Osteoblast (primary cell): Measurements from ENCODE around the gene JMJD1C. TPM values are rescaled to one million over a fixed set of nuclear protein-coding genes. Genes with fewer than 3 reads are reported as not detected.

Experiments used
- DNase-seq: peaks from one replicate; pipeline ENCODE4 v3.0.0; 2011; ENCODE audit warnings: low spot score, mixed read lengths; ENCODE audit not compliant: insufficient read length; ENCODE audit errors: missing footprints
- H2AFZ ChIP-seq: 2 replicates; pipeline ENCODE4 v1.6.0; 2011; ENCODE audit warnings: mild to moderate bottlenecking, low read length
- H3K27ac ChIP-seq: 2 replicates; pipeline ENCODE4 v1.5.1; 2011; ENCODE audit warnings: mild to moderate bottlenecking, low read depth, low read length, moderate library complexity
- H3K27me3 ChIP-seq: 2 replicates; pipeline ENCODE4 v1.6.0; 2012; ENCODE audit warnings: mild to moderate bottlenecking, control low read depth, inconsistent platforms, low read length, moderate library complexity; ENCODE audit not compliant: insufficient read depth
- H3K36me3 ChIP-seq: 2 replicates; pipeline ENCODE4 v1.5.1; 2011; ENCODE audit warnings: mild to moderate bottlenecking, low read length, control low read depth, moderate library complexity; ENCODE audit not compliant: insufficient read depth
- H3K4me1 ChIP-seq: 2 replicates; pipeline ENCODE4 v1.5.1; 2011; ENCODE audit warnings: mild to moderate bottlenecking, low read length, control low read depth, moderate library complexity; ENCODE audit not compliant: insufficient read depth
- H3K4me2 ChIP-seq: 2 replicates; pipeline ENCODE4 v1.6.0; 2011; ENCODE audit warnings: mild to moderate bottlenecking, low read length; ENCODE audit not compliant: insufficient read depth
- H3K4me3 ChIP-seq: fragments of 200-600 bp; sonication (generic); 3 replicates; pipeline ENCODE4 v1.5.1; 2012; ENCODE audit warnings: mild to moderate bottlenecking, low read length, inconsistent platforms; ENCODE audit not compliant: insufficient read depth
- H3K79me2 ChIP-seq: 2 replicates; pipeline ENCODE4 v1.6.0; 2012; ENCODE audit warnings: mild to moderate bottlenecking, low read length, control low read depth, inconsistent platforms; ENCODE audit not compliant: insufficient read depth
- H3K9me3 ChIP-seq: 2 replicates; pipeline ENCODE4 v1.5.1; 2011; ENCODE audit warnings: low read depth, low read length, control low read depth
- H4K20me1 ChIP-seq: 2 replicates; pipeline ENCODE4 v1.6.0; 2012; ENCODE audit warnings: mild to moderate bottlenecking, low read length, control low read depth; ENCODE audit not compliant: insufficient read depth
- CTCF ChIP-seq: IDR thresholded peaks from 2 replicates; pipeline ENCODE4 v1.5.1; 2011; ENCODE audit warnings: mild to moderate bottlenecking, low read depth, low read length, moderate library complexity; ENCODE audit errors: extremely low read depth
- total RNA-seq: library from RNA; depleted of rRNA; stranded (reverse); fragments of >200 nt; gene quantifications from 2 replicates; pipeline ENCODE4 v1.2.3, GENCODE V29; 2012

Gene JMJD1C
- total RNA-seq, 1 donor, result 92.6 TPM

GRCh38 chr10:63228237-63228636 is 237.5 kb downstream of the JMJD1C start:
- H4K20me1 ChIP-seq, result peaks cover 19% of the 10 kb centered on the region
- no peak overlapping the region for H2AFZ ChIP-seq
- no peak overlapping the region for H3K4me2 ChIP-seq
- H3K79me2 ChIP-seq, result peaks cover 94% of the 10 kb centered on the region
- no peaks in the 10 kb centered on the region for H3K9me3 ChIP-seq
- no peak for TF ChIP-seq CTCF
- peaks cover 9% of the 10 kb centered on the region for H3K4me1 ChIP-seq
- no peak overlapping the region for H3K27ac ChIP-seq
- DNase-seq, result no peak
- H3K4me3 ChIP-seq, result no peak overlapping the region
- no peaks in the 10 kb centered on the region for H3K27me3 ChIP-seq
- H3K36me3 ChIP-seq, result no peaks in the 10 kb centered on the region

- Histone ChIP-seq H2AFZ (no peak overlapping the region), H3K79me2 (peaks cover 93% of the 10 kb centered on the region), H3K4me2 (peak overlapping the region; percentile 7), H4K20me1 (peaks cover 21% of the 10 kb centered on the region), H3K27ac (peak overlapping the region; percentile 4), H3K27me3 (no peaks in the 10 kb centered on the region), H3K36me3 (no peaks in the 10 kb centered on the region), H3K4me3 (no peak overlapping the region), H3K4me1 (peaks cover 9% of the 10 kb centered on the region), H3K9me3 (no peaks in the 10 kb centered on the region)
- no peak for DNase-seq
- TF ChIP-seq CTCF, result no peak
Measured at GRCh38 chr10:63227207-63227895, 238.4 kb downstream of the JMJD1C start.

GRCh38 chr10:63224241-63224640 is 241.5 kb downstream of the JMJD1C start:
- Histone ChIP-seq H2AFZ (no peak overlapping the region), H3K4me2 (no peak overlapping the region), H3K36me3 (no peaks in the 10 kb centered on the region), H3K27ac (no peak overlapping the region), H3K27me3 (no peaks in the 10 kb centered on the region), H3K79me2 (peaks cover 95% of the 10 kb centered on the region), H3K9me3 (no peaks in the 10 kb centered on the region), H3K4me3 (no peak overlapping the region), H4K20me1 (peaks cover 25% of the 10 kb centered on the region), H3K4me1 (peaks cover 9% of the 10 kb centered on the region)
- TF ChIP-seq CTCF, result no peak
- DNase-seq, result no peak

- no peak overlapping the region for H3K27ac ChIP-seq
- no peaks in the 10 kb centered on the region for H3K27me3 ChIP-seq
- peaks cover 84% of the 10 kb centered on the region for H3K79me2 ChIP-seq
- H4K20me1 ChIP-seq, result peaks cover 15% of the 10 kb centered on the region
- no peak for DNase-seq
- TF ChIP-seq CTCF, result no peak
- no peak overlapping the region for H3K4me2 ChIP-seq
- H3K4me1 ChIP-seq, result peaks cover 6% of the 10 kb centered on the region
- H3K36me3 ChIP-seq, result no peaks in the 10 kb centered on the region
- no peak overlapping the region for H2AFZ ChIP-seq
- no peaks in the 10 kb centered on the region for H3K9me3 ChIP-seq
- H3K4me3 ChIP-seq, result no peak overlapping the region
Measured at GRCh38 chr10:63221950-63222349, 243.8 kb downstream of the JMJD1C start.
